OCI-LY1 (cell line): Measurements from ENCODE around the gene UBE2G2.
A peak's percentile ranks its signal among the peaks of the same experiment; 100 is the strongest.

Experiments
- H2AFZ ChIP-seq: fragments of 200-600 bp; sonication (generic), shearing (Covaris generic); 2 replicates; pipeline ENCODE4 v1.6.0; 2014; ENCODE audit warnings: antibody characterized with exemption, mild to moderate bottlenecking, low read length
- H3F3A ChIP-seq: fragments of 200-600 bp; sonication (generic), shearing (Covaris generic); 2 replicates; pipeline ENCODE4 v1.6.0; 2014; ENCODE audit warnings: mild to moderate bottlenecking, antibody characterized with exemption, low read length, moderate library complexity; ENCODE audit not compliant: insufficient read depth
- H3K27ac ChIP-seq: fragments of 200-600 bp; sonication (generic); 2 replicates; pipeline ENCODE4 v1.5.1; 2014; ENCODE audit warnings: low read length, mixed run types, mild to moderate bottlenecking, low read depth; ENCODE audit not compliant: poor library complexity, severe bottlenecking
- H3K27me3 ChIP-seq: fragments of 200-600 bp; sonication (generic); 2 replicates; pipeline ENCODE4 v1.6.0; 2014; ENCODE audit warnings: antibody characterized with exemption, mild to moderate bottlenecking, low read length, moderate library complexity; ENCODE audit not compliant: insufficient read depth
- H3K36me3 ChIP-seq: fragments of 200-600 bp; sonication (generic); 2 replicates; pipeline ENCODE4 v1.6.1; 2014; ENCODE audit warnings: mild to moderate bottlenecking, antibody characterized with exemption, low read length, moderate library complexity, mixed read lengths; ENCODE audit not compliant: insufficient read depth
- H3K4me1 ChIP-seq: fragments of 200-600 bp; sonication (generic); 2 replicates; pipeline ENCODE4 v1.5.1; 2014; ENCODE audit warnings: mild to moderate bottlenecking, low read length, moderate library complexity; ENCODE audit not compliant: insufficient read depth, severe bottlenecking
- H3K4me2 ChIP-seq: fragments of 200-600 bp; sonication (generic), shearing (Covaris generic); 2 replicates; pipeline ENCODE4 v1.6.1; 2014; ENCODE audit warnings: low read length
- H3K4me3 ChIP-seq: fragments of 200-600 bp; sonication (generic); 2 replicates; pipeline ENCODE4 v1.5.1; 2014; ENCODE audit warnings: low read length, low read depth, mild to moderate bottlenecking, mixed read lengths; ENCODE audit not compliant: poor library complexity, severe bottlenecking
- H3K79me2 ChIP-seq: fragments of 200-600 bp; shearing (Covaris generic); 2 replicates; pipeline ENCODE4 v1.6.1; 2016; ENCODE audit warnings: mixed run types, low read length, mixed read lengths; ENCODE audit not compliant: insufficient read depth
- H3K9ac ChIP-seq: fragments of 200-600 bp; sonication (generic), shearing (Covaris generic); 2 replicates; pipeline ENCODE4 v1.6.1; 2014; ENCODE audit warnings: mild to moderate bottlenecking, low read length, mixed read lengths
- H3K9me2 ChIP-seq: fragments of 200-600 bp; sonication (generic), shearing (Covaris generic); 2 replicates; pipeline ENCODE4 v1.6.1; 2014; ENCODE audit warnings: low read depth, mild to moderate bottlenecking, low read length, mixed read lengths
- H3K9me3 ChIP-seq: fragments of 200-600 bp; shearing (Covaris generic); 2 replicates; pipeline ENCODE4 v1.6.1; 2014; ENCODE audit warnings: low read length, mixed read lengths
- H4K20me1 ChIP-seq: fragments of 200-600 bp; sonication (generic), shearing (Covaris generic); 2 replicates; pipeline ENCODE4 v1.6.0; 2016; ENCODE audit warnings: mild to moderate bottlenecking, low read length; ENCODE audit not compliant: insufficient read depth
- EZH2 ChIP-seq: fragments of 200-600 bp; sonication (generic), shearing (Covaris generic); IDR thresholded peaks from 2 replicates; pipeline ENCODE4 v1.8.0; 2017; ENCODE audit warnings: borderline replicate concordance, mixed run types, mild to moderate bottlenecking, antibody characterized with exemption, low read length, moderate library complexity, mixed read lengths
- TF ChIP-seq, protein P1 (sequence below): fragments of 200-600 bp; sonication (generic), shearing (Covaris generic); IDR thresholded peaks from 2 replicates; pipeline ENCODE4 v1.5.1; 2017; ENCODE audit warnings: mild to moderate bottlenecking, antibody characterized with exemption, low read length, moderate library complexity, mixed read lengths

UBE2G2 gene

DNA sequence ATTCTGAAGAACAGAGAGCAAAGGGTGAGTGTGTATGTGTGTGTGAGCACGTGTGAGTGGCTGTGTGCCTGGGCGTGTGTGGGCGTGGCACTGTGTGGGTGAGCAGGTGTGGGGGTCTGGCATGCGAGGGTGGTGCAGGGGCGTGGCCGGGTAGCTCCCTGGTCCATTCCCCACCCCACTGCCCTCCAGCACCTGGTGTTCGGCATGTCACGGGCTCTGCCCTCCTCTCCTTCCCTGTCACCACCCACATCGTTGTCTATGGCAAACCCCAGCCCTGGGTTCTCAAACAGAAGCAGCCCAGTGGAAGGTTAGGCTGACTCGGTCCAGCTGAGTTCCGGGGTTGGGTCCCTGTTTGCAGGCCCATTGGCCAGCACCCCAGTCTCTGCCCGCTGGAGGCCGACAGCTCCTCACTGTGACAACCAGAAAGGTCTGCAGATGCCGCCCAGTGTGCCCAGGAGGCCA lies 39.8 kb downstream of the UBE2G2 start:
- H3K4me1 ChIP-seq = no peaks in the 10 kb centered on the region
- H3K9ac ChIP-seq = no peak overlapping the region
- no peaks in the 10 kb centered on the region for H4K20me1 ChIP-seq
- H3K36me3 ChIP-seq = no peaks in the 10 kb centered on the region
- no peaks in the 10 kb centered on the region for H3K9me2 ChIP-seq
- H3K27ac ChIP-seq = no peak overlapping the region
- H3F3A ChIP-seq = no peaks in the 10 kb centered on the region
- H2AFZ ChIP-seq = no peak overlapping the region
- H3K4me3 ChIP-seq = no peak overlapping the region
- no peaks in the 10 kb centered on the region; the same call in 1 of the 2 replicates for H3K27me3 ChIP-seq
- H3K9me3 ChIP-seq = no peaks in the 10 kb centered on the region
- peak overlapping the region; percentile 34; the same call in 1 of the 2 replicates for H3K4me2 ChIP-seq
- TF ChIP-seq EZH2 = no peak
- TF ChIP-seq, protein P1, sequence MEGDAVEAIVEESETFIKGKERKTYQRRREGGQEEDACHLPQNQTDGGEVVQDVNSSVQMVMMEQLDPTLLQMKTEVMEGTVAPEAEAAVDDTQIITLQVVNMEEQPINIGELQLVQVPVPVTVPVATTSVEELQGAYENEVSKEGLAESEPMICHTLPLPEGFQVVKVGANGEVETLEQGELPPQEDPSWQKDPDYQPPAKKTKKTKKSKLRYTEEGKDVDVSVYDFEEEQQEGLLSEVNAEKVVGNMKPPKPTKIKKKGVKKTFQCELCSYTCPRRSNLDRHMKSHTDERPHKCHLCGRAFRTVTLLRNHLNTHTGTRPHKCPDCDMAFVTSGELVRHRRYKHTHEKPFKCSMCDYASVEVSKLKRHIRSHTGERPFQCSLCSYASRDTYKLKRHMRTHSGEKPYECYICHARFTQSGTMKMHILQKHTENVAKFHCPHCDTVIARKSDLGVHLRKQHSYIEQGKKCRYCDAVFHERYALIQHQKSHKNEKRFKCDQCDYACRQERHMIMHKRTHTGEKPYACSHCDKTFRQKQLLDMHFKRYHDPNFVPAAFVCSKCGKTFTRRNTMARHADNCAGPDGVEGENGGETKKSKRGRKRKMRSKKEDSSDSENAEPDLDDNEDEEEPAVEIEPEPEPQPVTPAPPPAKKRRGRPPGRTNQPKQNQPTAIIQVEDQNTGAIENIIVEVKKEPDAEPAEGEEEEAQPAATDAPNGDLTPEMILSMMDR = no peak
- H3K79me2 ChIP-seq = no peaks in the 10 kb centered on the region

DNA sequence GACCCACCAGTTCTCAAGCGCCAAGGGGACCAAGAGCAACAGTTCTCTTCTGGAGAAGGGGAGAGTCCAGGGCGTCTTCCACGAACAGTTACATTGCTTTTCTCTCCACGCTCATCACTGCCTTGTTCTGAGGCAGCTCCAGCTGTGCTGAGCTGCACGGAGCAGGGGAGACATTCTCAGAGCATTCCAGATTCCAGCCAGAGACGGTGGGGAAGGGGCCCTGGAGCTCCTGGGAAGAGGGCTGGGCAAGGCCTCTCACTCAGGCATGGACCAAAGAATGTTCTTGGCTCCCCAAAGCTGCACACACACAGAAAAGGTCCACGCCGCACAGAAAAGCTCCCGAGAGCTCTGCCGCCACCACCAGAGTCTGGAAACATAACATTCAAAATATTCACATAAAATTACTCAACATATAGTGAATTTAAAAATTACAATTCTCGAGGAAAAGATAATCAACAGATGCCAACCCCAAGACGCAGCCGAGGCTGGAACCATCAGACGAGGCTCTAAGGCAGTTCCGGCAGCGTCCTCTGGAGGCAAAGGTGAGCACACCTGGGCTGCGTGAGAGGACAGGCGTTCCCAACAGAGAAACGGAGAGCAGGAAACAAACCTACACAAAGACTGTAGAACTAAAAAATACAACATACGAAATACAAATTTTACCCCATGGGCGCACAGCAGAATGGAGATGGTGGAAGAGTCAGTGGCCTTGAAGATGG lies 40.5 kb downstream of the UBE2G2 start:
- H3K4me3 ChIP-seq = no peak overlapping the region
- H3K27me3 ChIP-seq = no peaks in the 10 kb centered on the region; the same call in 1 of the 2 replicates
- H3K9ac ChIP-seq = no peak overlapping the region
- H3K9me2 ChIP-seq = no peaks in the 10 kb centered on the region
- H3K9me3 ChIP-seq = no peaks in the 10 kb centered on the region
- no peaks in the 10 kb centered on the region for H3K4me1 ChIP-seq
- H3K27ac ChIP-seq = no peak overlapping the region
- H4K20me1 ChIP-seq = no peaks in the 10 kb centered on the region
- no peaks in the 10 kb centered on the region for H3K79me2 ChIP-seq
- H2AFZ ChIP-seq = no peak overlapping the region
- H3K4me2 ChIP-seq = peak overlapping the region; percentile 34; the same call in 1 of the 2 replicates
- H3F3A ChIP-seq = no peaks in the 10 kb centered on the region
- TF ChIP-seq, protein P1 = peak; percentile 66
- no peak for TF ChIP-seq EZH2
- H3K36me3 ChIP-seq = no peaks in the 10 kb centered on the region

DNA sequence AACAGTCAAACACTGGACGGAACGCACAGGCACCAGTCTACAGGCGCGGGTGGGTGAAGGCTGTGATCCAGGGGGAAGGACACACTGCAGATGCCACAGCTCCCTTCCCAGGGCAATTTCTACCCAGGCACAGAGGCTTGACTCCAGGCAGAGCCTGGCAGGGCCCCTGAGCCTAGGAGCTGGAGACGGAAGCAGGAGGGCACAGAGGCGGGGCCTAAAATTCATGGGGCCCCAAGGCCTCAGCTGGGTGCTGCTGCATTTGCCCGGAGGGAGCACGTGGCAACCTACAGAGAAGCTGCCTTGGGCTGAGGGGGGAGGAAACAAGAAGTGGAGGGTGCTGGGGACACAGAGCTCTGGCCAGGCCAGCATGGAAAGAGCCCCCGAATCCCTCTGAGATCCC lies 41.2 kb downstream of the UBE2G2 start:
- no peak overlapping the region for H2AFZ ChIP-seq
- H3K9ac ChIP-seq = no peak overlapping the region
- TF ChIP-seq, protein P1 = no peak
- TF ChIP-seq EZH2 = no peak
- no peaks in the 10 kb centered on the region for H3K4me1 ChIP-seq
- no peak overlapping the region for H3K4me3 ChIP-seq
- no peaks in the 10 kb centered on the region for H3F3A ChIP-seq
- no peaks in the 10 kb centered on the region for H3K9me3 ChIP-seq
- no peaks in the 10 kb centered on the region for H3K36me3 ChIP-seq
- H3K79me2 ChIP-seq = no peaks in the 10 kb centered on the region
- no peaks in the 10 kb centered on the region for H3K9me2 ChIP-seq
- no peak overlapping the region for H3K4me2 ChIP-seq
- H3K27me3 ChIP-seq = no peaks in the 10 kb centered on the region; the same call in 1 of the 2 replicates
- no peaks in the 10 kb centered on the region for H4K20me1 ChIP-seq
- H3K27ac ChIP-seq = no peak overlapping the region
